ENCODE results near the gene RGS6.

Gene RGS6

DNA sequence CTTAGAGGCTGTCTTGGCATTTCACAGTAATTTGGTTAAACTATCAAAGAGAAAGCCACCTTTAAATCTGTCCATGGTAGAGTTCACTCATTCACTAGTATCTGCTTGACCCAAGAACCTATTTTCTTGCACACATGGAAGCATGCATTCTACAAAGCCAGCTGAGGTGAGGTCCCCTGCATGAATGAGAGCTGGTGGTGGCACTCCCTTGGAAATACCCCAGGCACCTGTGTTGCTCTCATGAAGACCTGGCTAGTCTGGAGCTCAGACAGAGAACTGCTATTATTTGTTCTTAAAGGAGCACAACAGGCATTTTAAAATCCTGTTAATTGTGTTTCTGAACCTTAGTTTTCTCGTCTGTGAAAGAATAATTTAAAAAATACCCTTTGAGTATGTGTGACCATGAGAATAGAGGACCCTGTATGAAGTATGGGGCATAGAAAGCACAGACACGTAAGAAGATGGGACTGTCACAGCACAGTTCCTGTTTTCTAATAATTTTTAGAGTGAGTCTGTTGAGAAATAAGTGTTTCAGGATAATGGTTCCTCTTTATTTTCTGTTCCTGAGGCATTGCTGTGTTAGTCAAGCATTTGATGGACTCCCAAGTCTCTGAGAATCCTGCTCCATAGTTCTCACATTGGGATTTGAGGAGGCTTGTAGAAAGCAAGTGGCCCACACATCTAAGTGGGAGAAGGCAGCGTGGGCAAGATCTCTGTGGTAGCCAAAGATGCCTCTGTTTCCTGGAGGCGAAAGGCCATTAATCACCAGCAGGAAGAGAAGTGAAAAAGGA lies 10.9 kb downstream of the RGS6 start:
- H3K4me1 ChIP-seq (ENCODE audit: control insufficient read depth in 5 of 5, insufficient read depth in 5 of 5, low read length in 5 of 5), result no peaks in the 10 kb centered on the region
- H3K27me3 ChIP-seq (ENCODE audit: control insufficient read depth in 5 of 5, insufficient read depth in 4 of 5, low read length in 5 of 5), result no peaks in the 10 kb centered on the region
- no peak overlapping the region for H3K4me3 ChIP-seq (ENCODE audit: low read depth in 1 of 5, low read length in 5 of 5)
- no peak overlapping the region for H3K9ac ChIP-seq (ENCODE audit: low read length in 5 of 5)
- no peak overlapping the region for H3K27ac ChIP-seq (ENCODE audit: low read depth, low read length)
- H3K9me3 ChIP-seq (ENCODE audit: control insufficient read depth in 5 of 5, low read length in 5 of 5), result peaks cover 0 to 20% (median 12%) of the 10 kb centered on the region in 5 donors
- no peaks in the 10 kb centered on the region for H3K36me3 ChIP-seq (ENCODE audit: control insufficient read depth in 5 of 5, insufficient read depth in 5 of 5, low read length in 5 of 5)

DNA sequence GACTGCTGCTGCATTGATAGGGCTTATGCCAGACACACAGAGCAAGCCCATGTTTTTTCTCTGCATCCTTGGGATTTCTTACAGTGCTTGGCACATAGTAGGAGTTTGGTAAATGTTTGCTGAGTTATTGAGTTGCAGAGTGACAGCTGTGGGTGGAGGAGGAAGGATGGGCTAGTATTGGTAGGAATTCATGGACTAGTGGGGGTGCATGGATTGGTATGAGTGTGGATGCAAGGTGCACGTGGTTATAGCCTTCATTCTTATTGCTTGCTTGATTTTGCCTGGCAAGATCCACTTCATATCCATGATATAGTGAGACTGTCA lies 11.4 kb downstream of the RGS6 start:
- H3K27ac ChIP-seq (ENCODE audit: low read depth, low read length), result no peak overlapping the region
- no peaks in the 10 kb centered on the region for H3K36me3 ChIP-seq (ENCODE audit: control insufficient read depth in 5 of 5, insufficient read depth in 5 of 5, low read length in 5 of 5)
- H3K4me3 ChIP-seq (ENCODE audit: low read depth in 1 of 5, low read length in 5 of 5), result no peak overlapping the region
- no peak overlapping the region for H3K9ac ChIP-seq (ENCODE audit: low read length in 5 of 5)
- no peaks in the 10 kb centered on the region for H3K4me1 ChIP-seq (ENCODE audit: control insufficient read depth in 5 of 5, insufficient read depth in 5 of 5, low read length in 5 of 5)
- no peaks in the 10 kb centered on the region for H3K27me3 ChIP-seq (ENCODE audit: control insufficient read depth in 5 of 5, insufficient read depth in 4 of 5, low read length in 5 of 5)
- peaks cover 0 to 20% (median 12%) of the 10 kb centered on the region in 5 donors for H3K9me3 ChIP-seq (ENCODE audit: control insufficient read depth in 5 of 5, low read length in 5 of 5)

DNA sequence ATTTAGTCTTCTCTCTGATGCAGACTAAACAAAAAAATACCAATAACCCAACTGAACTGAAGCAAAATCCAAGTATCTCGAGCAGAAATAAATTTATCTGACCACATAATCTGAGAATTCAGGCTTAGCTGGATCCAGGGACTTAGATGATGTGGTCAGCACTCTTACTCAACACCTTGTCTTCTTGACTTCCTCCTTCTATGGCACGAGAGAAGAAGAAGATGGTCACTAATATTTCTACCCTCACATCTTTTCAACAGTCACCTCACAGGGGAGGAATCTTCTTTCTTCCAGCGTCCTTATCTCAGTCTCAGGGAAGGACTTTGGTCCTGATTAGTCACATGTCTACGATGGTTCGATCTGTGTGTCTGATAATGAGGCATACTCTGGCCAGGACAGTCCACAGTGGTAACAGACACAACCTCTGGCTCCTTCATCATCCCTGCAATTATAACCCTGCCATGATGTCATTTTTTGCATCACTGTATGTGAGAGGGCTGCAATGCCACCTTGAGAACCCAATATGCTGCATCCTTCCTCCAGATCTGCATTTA lies 15.8 kb downstream of the RGS6 start:
- no peak overlapping the region for H3K4me3 ChIP-seq (ENCODE audit: low read depth in 1 of 5, low read length in 5 of 5)
- no peak overlapping the region for H3K27ac ChIP-seq (ENCODE audit: low read depth, low read length)
- H3K9me3 ChIP-seq (ENCODE audit: control insufficient read depth in 5 of 5, low read length in 5 of 5), result peaks cover 0 to 4% (median 0%) of the 10 kb centered on the region in 5 donors
- no peaks in the 10 kb centered on the region for H3K4me1 ChIP-seq (ENCODE audit: control insufficient read depth in 5 of 5, insufficient read depth in 5 of 5, low read length in 5 of 5)
- H3K27me3 ChIP-seq (ENCODE audit: control insufficient read depth in 5 of 5, insufficient read depth in 4 of 5, low read length in 5 of 5), result no peaks in the 10 kb centered on the region
- no peaks in the 10 kb centered on the region for H3K36me3 ChIP-seq (ENCODE audit: control insufficient read depth in 5 of 5, insufficient read depth in 5 of 5, low read length in 5 of 5)
- H3K9ac ChIP-seq (ENCODE audit: low read length in 5 of 5), result no peak overlapping the region

DNA sequence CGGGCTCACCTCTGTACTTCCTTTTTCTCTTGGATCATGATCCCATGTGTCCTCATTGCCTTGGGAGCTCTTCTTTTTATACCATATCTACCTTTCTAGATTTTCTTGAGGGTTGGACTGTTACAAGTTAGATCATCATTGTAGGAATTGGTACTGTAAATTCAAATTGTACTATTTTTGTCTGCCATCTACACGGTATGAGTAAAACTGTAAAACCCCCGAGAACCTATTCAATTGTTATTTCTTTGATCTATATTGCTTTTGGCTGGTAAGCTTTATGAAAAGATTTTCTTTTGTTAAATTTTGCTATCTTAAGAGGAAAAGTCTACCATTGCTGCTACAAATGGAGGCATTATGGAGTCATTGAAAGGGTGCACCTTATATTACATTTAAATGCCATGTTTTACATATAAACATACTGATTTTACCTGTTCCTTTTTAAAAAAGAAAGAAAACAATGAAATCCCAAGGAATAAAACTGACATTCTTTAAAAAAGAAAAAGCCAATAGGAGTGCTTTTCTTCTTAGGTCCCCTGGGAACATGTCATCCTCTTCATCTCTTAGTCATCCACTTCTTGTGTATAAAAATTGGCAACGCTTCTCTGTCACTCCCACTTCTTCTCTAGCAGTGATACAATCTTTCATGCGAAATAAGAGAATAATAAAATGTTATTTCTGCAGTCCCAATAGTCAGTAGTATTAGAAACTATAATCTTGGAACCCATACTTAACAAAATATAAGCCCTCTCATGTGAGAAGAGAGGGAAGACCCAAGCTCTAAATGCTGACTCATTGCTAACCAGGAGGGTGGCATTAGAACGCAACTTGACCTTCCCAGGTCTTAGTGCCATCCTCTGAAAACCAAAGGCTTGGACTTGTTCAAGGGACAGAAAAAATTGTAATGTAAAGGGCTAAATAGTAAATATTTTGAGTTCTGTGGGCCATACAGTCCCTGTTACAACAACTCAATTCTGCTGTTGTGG lies 20.4 kb downstream of the RGS6 start:
- Histone ChIP-seq H3K9ac (ENCODE audit: low read length in 5 of 5) (no peak overlapping the region), H3K4me3 (ENCODE audit: low read depth in 1 of 5, low read length in 5 of 5) (no peak overlapping the region), H3K4me1 (ENCODE audit: control insufficient read depth in 5 of 5, insufficient read depth in 5 of 5, low read length in 5 of 5) (no peaks in the 10 kb centered on the region), H3K27me3 (ENCODE audit: control insufficient read depth in 5 of 5, insufficient read depth in 4 of 5, low read length in 5 of 5) (no peaks in the 10 kb centered on the region), H3K9me3 (ENCODE audit: control insufficient read depth in 5 of 5, low read length in 5 of 5) (peaks cover 0 to 4% (median 0%) of the 10 kb centered on the region in 5 donors), H3K36me3 (ENCODE audit: control insufficient read depth in 5 of 5, insufficient read depth in 5 of 5, low read length in 5 of 5) (no peaks in the 10 kb centered on the region), H3K27ac (ENCODE audit: low read depth, low read length) (no peak overlapping the region)

DNA sequence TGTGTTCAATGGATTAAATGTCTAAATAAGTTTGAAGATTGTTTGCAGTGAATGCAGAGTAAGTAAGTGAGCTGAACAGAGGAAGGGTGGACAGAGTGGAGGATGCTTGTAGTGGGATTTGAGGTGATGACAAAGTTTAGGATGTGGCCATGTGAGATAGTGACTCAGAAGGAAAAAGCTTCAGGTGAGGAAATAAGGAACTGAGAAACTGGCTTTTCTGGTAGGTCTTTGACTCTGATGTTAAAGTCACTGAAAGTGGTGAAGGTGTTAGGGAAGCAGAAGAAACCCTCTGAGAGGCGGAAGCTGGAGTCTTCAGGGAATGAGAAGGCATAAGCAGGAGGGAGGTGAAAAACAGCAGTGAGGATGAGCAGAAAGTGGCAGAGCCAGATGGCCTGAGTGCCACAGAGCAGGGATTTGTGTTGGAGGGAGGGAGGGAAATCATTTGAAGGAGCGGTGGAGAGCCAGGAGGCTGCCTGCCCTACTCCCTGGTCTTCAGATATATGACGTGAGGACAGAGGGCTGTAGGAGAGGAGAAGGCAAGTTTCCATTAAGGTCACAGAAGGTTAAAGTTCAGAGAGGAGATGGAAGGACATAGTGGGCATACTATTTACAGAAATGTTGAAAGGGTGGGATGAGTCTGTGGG lies 24.8 kb downstream of the RGS6 start:
- Histone ChIP-seq H3K27ac (ENCODE audit: low read depth, low read length) (no peak overlapping the region), H3K4me1 (ENCODE audit: control insufficient read depth in 5 of 5, insufficient read depth in 5 of 5, low read length in 5 of 5) (peaks cover 0 to 19% (median 0%) of the 10 kb centered on the region in 5 donors), H3K36me3 (ENCODE audit: control insufficient read depth in 5 of 5, insufficient read depth in 5 of 5, low read length in 5 of 5) (no peaks in the 10 kb centered on the region), H3K9ac (ENCODE audit: low read length in 5 of 5) (no peak overlapping the region), H3K9me3 (ENCODE audit: control insufficient read depth in 5 of 5, low read length in 5 of 5) (no peaks in the 10 kb centered on the region), H3K27me3 (ENCODE audit: control insufficient read depth in 5 of 5, insufficient read depth in 4 of 5, low read length in 5 of 5) (no peaks in the 10 kb centered on the region), H3K4me3 (ENCODE audit: low read depth in 1 of 5, low read length in 5 of 5) (no peak overlapping the region)

DNA sequence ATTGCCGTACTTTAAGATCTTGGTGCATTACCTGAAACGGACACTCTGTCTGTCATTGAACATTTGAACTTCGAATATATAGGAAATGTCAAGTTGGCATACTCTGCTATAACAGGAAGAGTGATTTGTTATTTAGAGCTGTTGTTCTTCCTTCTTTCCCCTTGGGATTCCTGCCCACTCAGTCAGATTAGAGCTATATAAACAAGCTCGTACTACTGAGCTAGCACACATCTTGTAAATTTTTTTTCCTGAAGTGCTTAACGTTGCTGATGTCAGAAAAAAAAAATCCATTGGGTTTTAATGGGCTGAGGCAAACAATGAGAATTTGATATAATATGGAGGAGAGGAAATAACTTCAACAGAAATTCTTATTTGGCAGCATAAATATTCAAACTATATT lies 26.8 kb downstream of the RGS6 start:
- Histone ChIP-seq H3K36me3 (ENCODE audit: control insufficient read depth in 5 of 5, insufficient read depth in 5 of 5, low read length in 5 of 5) (no peaks in the 10 kb centered on the region), H3K4me1 (ENCODE audit: control insufficient read depth in 5 of 5, insufficient read depth in 5 of 5, low read length in 5 of 5) (peaks cover 0 to 19% (median 0%) of the 10 kb centered on the region in 5 donors), H3K27ac (ENCODE audit: low read depth, low read length) (no peak overlapping the region), H3K4me3 (ENCODE audit: low read depth in 1 of 5, low read length in 5 of 5) (no peak overlapping the region), H3K27me3 (ENCODE audit: control insufficient read depth in 5 of 5, insufficient read depth in 4 of 5, low read length in 5 of 5) (no peaks in the 10 kb centered on the region), H3K9ac (ENCODE audit: low read length in 5 of 5) (no peak overlapping the region), H3K9me3 (ENCODE audit: control insufficient read depth in 5 of 5, low read length in 5 of 5) (no peaks in the 10 kb centered on the region)

DNA sequence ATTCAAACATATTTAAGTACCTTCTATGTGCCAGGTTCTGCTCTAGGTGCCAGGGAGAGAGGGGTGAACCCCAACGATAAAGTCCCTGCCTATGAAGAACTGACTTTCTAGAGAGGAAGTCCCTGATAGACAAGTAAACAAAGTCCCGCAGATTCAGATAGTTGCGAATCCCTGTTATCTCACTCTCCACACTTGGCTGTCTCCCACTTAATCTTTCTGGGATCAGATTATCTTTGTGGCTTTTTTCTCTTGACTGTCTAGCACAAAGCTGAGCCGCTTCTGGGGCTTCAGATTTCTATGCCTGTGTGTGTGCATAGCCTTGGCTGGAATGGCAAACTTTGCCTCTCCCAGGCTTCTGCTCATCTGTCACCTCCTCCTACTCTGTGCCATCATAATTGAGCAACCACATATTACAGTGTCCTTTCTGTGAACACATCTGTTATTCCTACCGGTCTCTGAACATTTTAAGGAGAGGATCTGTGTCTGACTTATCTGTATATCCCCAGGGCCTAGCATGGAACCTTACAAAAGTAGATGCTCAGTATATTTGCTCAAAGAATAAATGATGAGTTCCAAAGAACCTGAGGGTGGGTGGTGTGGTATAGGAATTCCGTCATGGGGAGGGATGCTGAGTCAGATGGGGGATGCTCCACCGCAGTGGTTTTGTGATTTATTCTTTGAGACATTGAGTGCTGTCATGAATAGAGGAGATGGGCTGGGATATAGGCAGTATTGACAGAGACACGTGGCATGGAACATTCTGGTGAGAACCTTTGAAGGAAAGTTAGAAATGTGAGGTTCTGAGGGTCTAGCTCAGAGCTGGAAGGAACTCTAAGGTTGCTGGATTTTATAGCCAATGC lies 28.5 kb downstream of the RGS6 start:
- H3K4me1 ChIP-seq (ENCODE audit: control insufficient read depth in 5 of 5, insufficient read depth in 5 of 5, low read length in 5 of 5), result peaks cover 0 to 19% (median 0%) of the 10 kb centered on the region in 5 donors
- no peaks in the 10 kb centered on the region for H3K27me3 ChIP-seq (ENCODE audit: control insufficient read depth in 5 of 5, insufficient read depth in 4 of 5, low read length in 5 of 5)
- H3K9me3 ChIP-seq (ENCODE audit: control insufficient read depth in 5 of 5, low read length in 5 of 5), result no peaks in the 10 kb centered on the region

DNA sequence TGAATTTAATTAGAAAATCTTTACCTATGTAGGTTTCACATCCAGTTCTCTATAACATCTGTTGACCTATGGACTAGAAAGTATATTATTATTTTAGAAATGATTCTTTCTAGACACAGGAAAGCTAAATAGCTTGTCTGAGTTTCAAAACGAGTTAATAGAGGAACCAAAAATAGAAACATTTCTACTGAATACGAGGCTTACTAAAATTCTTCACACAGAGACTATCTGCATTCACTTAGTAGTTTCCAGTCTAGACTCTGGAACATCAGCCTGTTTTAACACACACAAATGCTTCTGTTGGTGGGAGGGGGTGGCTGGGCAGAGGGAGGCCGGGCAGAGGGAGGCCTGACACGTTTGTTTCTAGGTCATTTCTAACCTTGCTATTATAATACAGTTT lies 29.7 kb downstream of the RGS6 start:
- no peaks in the 10 kb centered on the region for H3K36me3 ChIP-seq (ENCODE audit: control insufficient read depth in 5 of 5, insufficient read depth in 5 of 5, low read length in 5 of 5)
- no peaks in the 10 kb centered on the region for H3K9me3 ChIP-seq (ENCODE audit: control insufficient read depth in 5 of 5, low read length in 5 of 5)
- H3K27me3 ChIP-seq (ENCODE audit: control insufficient read depth in 5 of 5, insufficient read depth in 4 of 5, low read length in 5 of 5), result no peaks in the 10 kb centered on the region
- H3K9ac ChIP-seq (ENCODE audit: low read length in 5 of 5), result no peak overlapping the region
- H3K27ac ChIP-seq (ENCODE audit: low read depth, low read length), result no peak overlapping the region
- H3K4me3 ChIP-seq (ENCODE audit: low read depth in 1 of 5, low read length in 5 of 5), result no peak overlapping the region
- H3K4me1 ChIP-seq (ENCODE audit: control insufficient read depth in 5 of 5, insufficient read depth in 5 of 5, low read length in 5 of 5), result peaks cover 0 to 19% (median 0%) of the 10 kb centered on the region in 5 donors

More for the DNA sequence above, 28.5 kb downstream of the RGS6 start:
- Histone ChIP-seq H3K9ac (ENCODE audit: low read length in 5 of 5) (no peak overlapping the region), H3K27ac (ENCODE audit: low read depth, low read length) (no peak overlapping the region), H3K36me3 (ENCODE audit: control insufficient read depth in 5 of 5, insufficient read depth in 5 of 5, low read length in 5 of 5) (no peaks in the 10 kb centered on the region), H3K4me3 (ENCODE audit: low read depth in 1 of 5, low read length in 5 of 5) (no peak overlapping the region)

DNA sequence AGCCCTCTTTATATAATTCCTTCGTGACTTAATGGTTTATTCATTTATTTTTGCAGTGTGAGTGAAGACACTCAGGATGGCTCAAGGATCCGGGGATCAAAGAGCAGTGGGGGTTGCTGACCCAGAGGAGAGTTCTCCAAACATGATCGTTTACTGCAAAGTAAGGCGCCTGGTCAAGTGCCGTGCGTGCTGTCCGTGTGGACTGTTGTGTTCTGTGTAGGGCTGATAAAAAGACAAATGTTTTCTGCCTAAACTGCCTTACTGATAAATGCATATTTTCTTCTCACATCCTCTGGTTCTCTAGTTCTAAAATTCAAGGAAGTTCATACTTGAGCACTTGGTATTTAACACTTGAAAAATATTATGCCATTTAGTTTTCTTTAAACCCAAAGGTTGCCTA lies 32.5 kb downstream of the RGS6 start:
- H3K4me3 ChIP-seq (ENCODE audit: low read depth in 1 of 5, low read length in 5 of 5), result no peak overlapping the region
- H3K9me3 ChIP-seq (ENCODE audit: control insufficient read depth in 5 of 5, low read length in 5 of 5), result peaks cover 0 to 2% (median 0%) of the 10 kb centered on the region in 5 donors
- no peaks in the 10 kb centered on the region for H3K36me3 ChIP-seq (ENCODE audit: control insufficient read depth in 5 of 5, insufficient read depth in 5 of 5, low read length in 5 of 5)
- H3K4me1 ChIP-seq (ENCODE audit: control insufficient read depth in 5 of 5, insufficient read depth in 5 of 5, low read length in 5 of 5), result peaks cover 0 to 7% (median 0%) of the 10 kb centered on the region in 5 donors
- H3K27ac ChIP-seq (ENCODE audit: low read depth, low read length), result no peak overlapping the region
- no peak overlapping the region for H3K9ac ChIP-seq (ENCODE audit: low read length in 5 of 5)
- H3K27me3 ChIP-seq (ENCODE audit: control insufficient read depth in 5 of 5, insufficient read depth in 4 of 5, low read length in 5 of 5), result no peaks in the 10 kb centered on the region

Measured in subcutaneous abdominal adipose tissue (tissue), 5 donors.